ENCODE results near the gene HOXA9.

HOXA9 gene

GRCh38 chr7:27124902-27125689, 40.2 kb downstream of the HOXA9 start:
- no peak for DNase-seq

DNA sequence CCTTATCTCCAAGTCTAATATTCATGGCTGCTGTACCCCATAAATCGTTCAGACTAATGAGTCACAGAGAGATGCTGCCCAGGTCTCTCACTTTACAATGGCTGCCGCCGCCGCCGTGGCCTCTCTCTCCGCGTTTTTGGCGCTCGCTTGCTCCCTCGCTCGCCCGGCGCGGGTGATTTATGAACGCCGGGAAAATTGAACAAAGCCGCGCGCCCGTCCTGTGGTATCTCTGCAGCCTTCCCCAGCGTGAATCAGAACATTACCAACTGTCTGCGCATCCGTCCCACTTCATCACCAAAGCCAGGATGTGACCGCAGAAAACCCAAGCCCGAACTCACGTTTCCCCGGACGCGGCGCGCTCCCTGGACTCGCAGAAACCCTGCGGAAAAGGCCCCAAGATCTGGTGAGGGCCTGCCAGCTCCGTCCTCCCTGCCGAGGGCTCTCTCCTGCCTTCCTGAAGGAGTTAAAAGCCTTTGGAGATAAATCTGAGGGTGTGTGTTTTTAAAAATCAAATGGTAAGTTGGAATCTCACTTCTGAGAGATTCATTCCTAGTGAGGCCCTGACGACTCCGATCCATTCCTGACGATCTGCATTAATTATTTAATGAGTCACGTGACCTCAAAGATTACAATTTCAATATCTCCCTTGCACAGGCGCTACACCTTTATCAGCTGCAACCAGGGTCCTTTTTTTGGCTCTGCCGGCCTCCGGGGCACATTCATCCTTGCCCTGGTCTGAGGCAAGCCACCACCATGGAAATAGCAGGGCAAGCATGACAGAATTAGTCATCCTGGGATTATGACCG, 41.0 kb downstream of the HOXA9 start:
- DNase-seq: no peak

- DNase-seq: no peak
These were observed 41.8 kb downstream of the HOXA9 start for GRCh38 chr7:27123477-27124053.

GRCh38 chr7:27123007-27123476, 42.3 kb downstream of the HOXA9 start:
- no peak for DNase-seq

GRCh38 chr7:27122077-27122910, 43.0 kb downstream of the HOXA9 start:
- DNase-seq: no peak

GRCh38 chr7:27121684-27122076, 43.7 kb downstream of the HOXA9 start:
- no peak for DNase-seq

DNA sequence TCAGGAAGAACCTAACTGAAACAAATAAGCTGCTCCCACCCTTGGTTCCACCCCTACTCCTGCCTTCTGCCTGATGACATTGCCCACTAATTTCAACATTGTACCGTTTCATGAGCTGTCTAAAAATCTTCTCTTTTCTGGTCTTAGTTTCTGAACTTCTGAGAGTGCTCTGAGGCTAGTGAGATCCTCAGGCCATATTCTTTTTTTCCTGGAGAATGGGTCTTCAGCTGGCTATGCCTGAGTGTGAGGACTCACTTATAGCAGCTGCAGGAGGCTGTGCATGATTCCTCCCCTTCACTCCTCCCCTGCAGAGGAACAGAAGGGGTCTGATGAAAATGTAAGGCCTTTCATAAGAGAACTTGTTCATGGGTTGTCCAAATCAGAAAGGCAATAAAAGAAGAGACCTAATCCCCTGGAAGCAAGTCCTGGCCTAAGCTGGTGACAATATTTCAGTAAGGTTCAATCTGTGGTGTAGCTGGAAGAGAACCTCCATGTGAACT, 45.9 kb downstream of the HOXA9 start:
- no peak for DNase-seq

GRCh38 chr7:27118580-27118979, 46.8 kb downstream of the HOXA9 start:
- no peak for DNase-seq

DNA sequence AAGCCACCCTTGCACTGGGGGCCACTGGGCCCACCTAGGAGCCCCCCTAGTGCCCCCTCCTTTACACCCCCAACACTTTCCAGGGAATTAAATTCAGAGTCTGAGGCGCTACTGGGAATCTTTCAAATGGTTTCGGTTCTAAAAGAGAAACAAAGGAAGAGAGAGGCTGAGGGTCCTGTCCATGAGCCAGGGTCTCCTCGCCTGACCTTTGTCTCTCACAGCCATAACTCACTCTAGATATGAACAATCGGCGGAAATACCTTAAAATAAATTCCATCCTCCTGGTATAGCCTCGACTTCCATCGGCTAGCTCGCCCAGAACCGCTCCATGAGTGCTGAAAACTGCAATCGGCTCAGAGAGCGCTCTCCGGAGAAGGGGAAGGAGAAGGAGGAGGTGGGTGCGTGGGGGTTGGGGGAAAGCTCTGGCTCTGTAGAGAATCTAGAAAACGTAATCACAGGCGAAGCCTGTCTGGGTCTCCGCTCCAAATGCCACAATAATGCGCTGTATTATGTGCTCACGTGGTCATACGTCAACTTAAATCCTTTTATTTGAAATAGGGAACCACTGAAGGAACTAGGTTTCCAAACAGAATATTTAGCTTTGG, 47.3 kb downstream of the HOXA9 start:
- no peak for DNase-seq

DNA sequence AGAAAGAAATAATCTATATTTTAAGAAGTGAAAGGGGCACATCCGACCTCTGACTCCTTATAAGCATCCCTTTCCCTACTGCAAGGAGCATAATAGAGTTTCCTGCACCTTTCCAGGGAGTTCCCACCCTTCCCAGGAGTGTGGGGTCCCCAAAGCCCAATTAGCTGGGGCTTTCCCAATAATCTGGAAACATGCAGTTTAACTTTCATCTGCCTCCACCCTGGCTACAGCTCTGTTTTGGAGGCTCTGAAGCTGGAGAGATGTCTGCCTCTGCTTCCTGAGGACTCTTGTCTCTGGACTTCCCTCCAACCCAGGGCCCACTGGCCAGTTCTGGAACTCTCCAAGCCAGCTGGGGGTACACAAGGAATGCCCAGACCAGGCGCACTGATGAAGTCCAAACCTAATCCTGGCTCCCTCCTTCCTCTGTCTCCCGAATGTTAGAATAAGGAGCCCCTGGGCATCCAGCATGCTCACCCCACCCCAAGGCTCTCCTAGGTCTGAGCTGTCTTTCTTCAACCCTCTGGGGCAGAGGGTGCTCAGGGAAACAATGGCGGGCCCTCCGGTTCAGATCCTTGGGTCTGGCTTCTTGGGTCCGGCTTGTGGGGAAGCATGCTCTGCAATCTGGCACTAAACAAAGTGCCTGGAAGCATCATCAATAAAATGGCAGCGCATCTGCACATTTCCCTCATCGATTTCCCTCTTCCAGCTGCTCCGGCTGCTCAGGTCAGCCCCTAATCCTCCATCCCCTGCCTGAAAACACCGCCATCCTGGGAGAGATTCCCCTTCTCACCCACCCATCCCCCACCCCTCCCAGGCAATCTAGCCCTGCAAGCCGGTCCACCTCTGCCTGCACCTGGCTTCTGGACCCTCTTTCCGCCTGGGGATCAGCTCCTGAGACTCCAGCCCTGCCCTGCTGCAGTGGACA, 48.1 kb downstream of the HOXA9 start:
- DNase-seq: no peak

GRCh38 chr7:27116031-27116961, 49.0 kb downstream of the HOXA9 start:
- DNase-seq: no peak

GRCh38 chr7:27115221-27116026, 49.9 kb downstream of the HOXA9 start:
- no peak for DNase-seq

DNA sequence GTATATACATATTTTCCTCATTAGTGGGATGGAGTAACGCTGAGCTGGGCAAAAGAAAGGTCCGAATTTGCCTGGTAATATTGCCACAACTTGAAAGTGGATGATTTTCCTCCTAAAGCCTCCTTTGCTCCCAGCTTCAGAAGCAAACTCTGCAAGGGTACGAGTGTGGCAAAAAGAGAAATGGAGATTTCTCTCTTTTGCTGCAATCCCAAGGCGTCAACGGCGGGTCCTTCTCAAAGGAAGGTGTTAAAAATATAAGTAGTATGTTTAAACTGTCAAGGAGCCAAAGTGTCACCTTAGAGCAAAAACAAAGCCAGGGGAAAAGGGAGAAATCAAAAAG, 50.5 kb downstream of the HOXA9 start:
- no peak for DNase-seq

DNA sequence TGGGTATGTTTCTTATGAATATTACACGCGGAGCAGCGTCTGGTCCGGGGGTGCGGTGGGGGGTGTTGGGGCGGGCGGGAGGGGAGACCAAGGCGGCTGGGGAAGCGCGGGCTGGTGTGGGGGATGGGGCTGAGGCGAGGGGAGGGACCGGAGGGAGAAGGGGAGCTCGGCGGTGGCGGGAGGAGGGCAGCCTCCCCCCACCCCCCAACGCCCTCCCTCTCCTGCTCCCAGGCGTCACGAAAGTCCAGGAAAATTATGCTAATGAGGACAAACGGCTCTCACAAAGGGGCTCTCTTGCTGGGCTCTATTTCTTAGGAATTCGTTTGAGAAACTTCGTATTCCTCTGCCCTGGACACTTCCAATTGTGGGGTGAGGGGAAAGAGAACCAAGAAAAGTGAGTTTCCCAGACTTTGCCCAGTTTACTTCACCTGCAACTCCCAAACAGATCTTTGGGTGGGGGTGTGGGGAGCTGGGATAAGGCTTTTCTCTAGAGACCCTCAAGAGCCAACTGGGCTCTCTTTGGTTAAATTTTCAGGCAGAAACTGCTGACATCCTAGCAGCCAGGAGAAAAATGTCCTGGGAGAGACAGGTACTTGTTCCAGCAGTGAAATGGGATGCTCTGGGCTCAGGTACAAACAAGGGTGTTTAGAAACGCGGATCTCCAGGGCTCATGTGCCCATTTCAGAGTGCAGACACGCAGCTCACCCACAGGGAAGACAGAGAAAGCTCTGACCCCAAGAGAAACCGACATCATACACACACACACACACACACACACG, 51.2 kb downstream of the HOXA9 start:
- DNase-seq: no peak

DNA sequence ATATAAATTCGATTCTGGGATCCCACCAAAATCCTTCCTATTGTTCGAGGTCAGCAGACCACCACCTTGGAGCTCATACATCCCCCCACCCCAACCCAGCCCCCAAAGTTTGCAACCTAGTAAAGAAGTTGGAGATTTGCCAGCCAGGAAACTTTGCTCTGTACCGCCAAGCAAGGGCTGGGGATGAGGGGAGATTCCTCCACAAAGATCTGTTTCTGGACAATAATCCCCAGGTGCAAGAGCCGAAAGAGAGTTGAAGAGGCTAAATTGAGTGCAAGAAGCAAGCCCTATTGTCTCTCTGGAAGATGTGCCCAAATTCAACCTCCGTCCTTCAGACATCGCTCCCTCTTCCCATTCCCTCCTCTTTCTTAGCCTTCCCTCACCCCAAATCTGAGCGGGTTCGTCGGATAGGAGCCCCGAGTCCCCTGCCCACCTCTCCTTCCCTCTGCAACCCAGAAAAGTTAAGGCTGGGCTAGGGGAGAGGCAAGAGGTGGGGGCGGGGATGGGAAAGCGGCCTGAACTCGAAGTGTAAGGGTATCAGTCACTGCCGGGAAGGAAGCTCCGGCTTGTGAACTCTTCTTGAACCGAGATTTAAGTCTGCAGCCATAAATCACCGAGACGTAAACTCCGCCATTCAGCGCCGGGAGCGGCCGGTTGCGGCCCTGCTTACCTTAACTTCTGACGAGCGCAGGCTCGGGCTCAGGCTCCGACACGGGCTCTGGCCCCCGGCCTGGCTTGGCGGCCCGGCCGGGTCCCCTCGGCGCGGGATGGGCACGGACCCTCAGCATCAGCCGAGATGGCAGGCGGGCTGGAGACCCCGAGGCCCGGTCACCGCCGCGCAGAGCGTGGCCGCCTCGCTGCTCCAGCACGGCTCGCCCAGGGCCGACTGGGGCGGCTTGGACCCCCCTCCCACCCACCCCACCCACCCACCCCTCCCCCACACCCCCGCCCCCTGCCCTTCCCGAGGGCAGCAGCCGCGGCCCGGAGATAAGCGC, 52.1 kb downstream of the HOXA9 start:
- no peak for DNase-seq
